ENCODE data around the gene RBBP7.

Gene RBBP7

DNA sequence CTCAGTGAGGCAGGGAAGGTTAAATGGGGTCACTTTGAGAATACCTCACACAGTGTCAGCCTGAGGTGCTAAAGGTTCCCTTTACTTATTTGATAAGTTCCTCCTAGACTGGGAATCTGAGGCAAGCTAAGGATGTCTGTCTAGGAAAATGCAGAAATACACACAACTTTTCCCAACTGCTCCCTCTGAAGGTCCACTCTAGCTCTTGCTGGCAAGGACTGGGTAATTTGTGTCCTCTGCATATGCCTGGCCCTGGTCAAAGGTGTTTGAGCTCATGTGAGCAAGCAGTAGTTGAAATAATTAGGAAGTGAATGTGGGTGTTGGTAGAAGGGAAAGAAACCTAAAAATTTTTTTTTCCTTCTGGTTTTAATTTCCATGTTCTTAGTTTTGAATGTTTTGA, 62.6 kb downstream of the RBBP7 start:
- Histone ChIP-seq H3K4me3 (ENCODE audit: severe bottlenecking) (no peak overlapping the region), H3K9me3 (ENCODE audit: severe bottlenecking) (no peaks in the 10 kb centered on the region), H3K27ac (ENCODE audit: poor library complexity, severe bottlenecking) (peak overlapping the region; percentile 13), H3K36me3 (ENCODE audit: low read depth) (no peaks in the 10 kb centered on the region), H3K27me3 (ENCODE audit: insufficient read depth, poor library complexity, severe bottlenecking) (no peaks in the 10 kb centered on the region), H3K4me1 (ENCODE audit: insufficient read depth, poor library complexity, severe bottlenecking) (no peaks in the 10 kb centered on the region)
- TF ChIP-seq CTCF (IDR thresholded peaks at IDR 0.05; ENCODE audit: poor library complexity, severe bottlenecking), result no peak
- no peak for ATAC-seq (ENCODE audit: low read depth)
- DNase-seq (ENCODE audit: low spot score), result no peak

DNA sequence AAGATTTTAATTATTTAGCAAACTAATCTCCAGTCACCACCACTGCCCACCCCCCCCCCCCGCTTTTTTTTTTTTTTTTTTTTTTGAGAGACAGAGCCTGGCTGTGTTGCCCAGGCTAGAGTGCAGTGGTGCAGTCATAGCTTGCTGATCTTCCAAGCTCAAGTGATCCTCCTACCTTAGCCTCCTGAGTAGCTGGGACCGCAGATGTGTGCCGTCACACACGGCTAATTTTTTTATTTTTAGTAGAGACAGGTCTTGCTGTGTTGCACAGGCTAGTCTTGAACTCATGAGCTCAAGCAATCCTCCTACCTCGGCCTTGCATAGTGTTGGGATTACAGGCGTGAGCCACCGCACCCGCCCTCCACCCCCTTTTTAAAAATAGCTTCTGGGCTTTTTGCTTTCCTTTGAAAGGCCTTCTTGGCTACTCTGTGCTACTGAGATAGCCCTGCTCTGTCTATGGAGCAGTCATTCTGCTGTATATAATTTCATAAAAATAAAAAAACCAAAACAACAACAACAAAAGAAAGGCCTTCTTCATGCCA, 65.2 kb downstream of the RBBP7 start:
- TF ChIP-seq CTCF (IDR thresholded peaks at IDR 0.05; ENCODE audit: poor library complexity, severe bottlenecking), result no peak
- Histone ChIP-seq H3K4me3 (ENCODE audit: severe bottlenecking) (no peak overlapping the region), H3K27me3 (ENCODE audit: insufficient read depth, poor library complexity, severe bottlenecking) (no peaks in the 10 kb centered on the region), H3K9me3 (ENCODE audit: severe bottlenecking) (no peaks in the 10 kb centered on the region), H3K4me1 (ENCODE audit: insufficient read depth, poor library complexity, severe bottlenecking) (no peaks in the 10 kb centered on the region), H3K27ac (ENCODE audit: poor library complexity, severe bottlenecking) (no peak overlapping the region), H3K36me3 (ENCODE audit: low read depth) (no peaks in the 10 kb centered on the region)
- no peak for DNase-seq (ENCODE audit: low spot score)
- ATAC-seq (ENCODE audit: low read depth), result no peak

- Histone ChIP-seq H3K36me3 (ENCODE audit: low read depth) (no peaks in the 10 kb centered on the region; the same call in 1 of the 2 replicates), H3K4me3 (ENCODE audit: severe bottlenecking) (no peak overlapping the region), H3K9me3 (ENCODE audit: severe bottlenecking) (no peaks in the 10 kb centered on the region), H3K27ac (ENCODE audit: poor library complexity, severe bottlenecking) (no peak overlapping the region), H3K27me3 (ENCODE audit: insufficient read depth, poor library complexity, severe bottlenecking) (no peaks in the 10 kb centered on the region), H3K4me1 (ENCODE audit: insufficient read depth, poor library complexity, severe bottlenecking) (no peaks in the 10 kb centered on the region)
- DNase-seq (ENCODE audit: low spot score), result no peak
- no peak for TF ChIP-seq CTCF (IDR thresholded peaks at IDR 0.05; ENCODE audit: poor library complexity, severe bottlenecking)
- no peak for ATAC-seq (ENCODE audit: low read depth)
These were observed 72.3 kb downstream of the RBBP7 start for GRCh38 chrX:16797841-16798240.

GRCh38 chrX:16797358-16797757, 72.8 kb downstream of the RBBP7 start:
- DNase-seq (ENCODE audit: low spot score) (no peak), ATAC-seq (ENCODE audit: low read depth) (no peak)
- Histone ChIP-seq H3K27me3 (ENCODE audit: insufficient read depth, poor library complexity, severe bottlenecking) (no peaks in the 10 kb centered on the region), H3K36me3 (ENCODE audit: low read depth) (peaks cover under 1% of the 10 kb centered on the region), H3K27ac (ENCODE audit: poor library complexity, severe bottlenecking) (no peak overlapping the region), H3K4me3 (ENCODE audit: severe bottlenecking) (no peak overlapping the region), H3K9me3 (ENCODE audit: severe bottlenecking) (no peaks in the 10 kb centered on the region), H3K4me1 (ENCODE audit: insufficient read depth, poor library complexity, severe bottlenecking) (no peaks in the 10 kb centered on the region)
- no peak for TF ChIP-seq CTCF (IDR thresholded peaks at IDR 0.05; ENCODE audit: poor library complexity, severe bottlenecking)

DNA sequence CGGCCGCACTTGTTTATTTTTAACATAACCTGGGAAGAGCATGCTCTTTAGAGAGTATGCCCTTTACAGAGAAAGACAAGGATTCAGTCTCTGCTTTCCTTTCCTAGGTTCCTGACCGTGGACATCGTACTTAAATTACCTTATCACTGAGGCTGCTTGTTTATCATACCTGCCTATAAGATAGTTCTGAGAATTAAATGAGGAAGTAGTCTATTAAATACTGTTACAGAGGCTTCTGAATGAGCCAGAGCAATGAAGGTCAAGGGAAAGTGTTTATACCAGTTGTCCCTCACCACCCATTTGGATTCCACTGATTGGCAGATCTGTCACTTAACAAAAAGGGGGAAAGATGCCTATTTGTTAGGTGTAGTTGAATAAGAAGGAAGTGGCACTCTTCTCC, 73.9 kb downstream of the RBBP7 start:
- ATAC-seq (ENCODE audit: low read depth) (no peak), DNase-seq (ENCODE audit: low spot score) (no peak)
- H3K4me1 ChIP-seq (ENCODE audit: insufficient read depth, poor library complexity, severe bottlenecking), result no peaks in the 10 kb centered on the region
- H3K27me3 ChIP-seq (ENCODE audit: insufficient read depth, poor library complexity, severe bottlenecking), result no peaks in the 10 kb centered on the region
- H3K9me3 ChIP-seq (ENCODE audit: severe bottlenecking), result no peaks in the 10 kb centered on the region
- no peak for TF ChIP-seq CTCF (IDR thresholded peaks at IDR 0.05; ENCODE audit: poor library complexity, severe bottlenecking)
- peaks cover 9% of the 10 kb centered on the region for H3K36me3 ChIP-seq (ENCODE audit: low read depth)
- H3K27ac ChIP-seq (ENCODE audit: poor library complexity, severe bottlenecking), result no peak overlapping the region
- H3K4me3 ChIP-seq (ENCODE audit: severe bottlenecking), result no peak overlapping the region
